HG02840 (cell line): ENCODE measurements around the gene FMC1.
"Not testable (repeated sequence)": the region's sequence is repeated elsewhere in the genome, so short reads cannot be mapped to it uniquely, and the experiment has no call there.

ENCODE experiments used
- ATAC-seq: cut with Tn5 transposase; IDR thresholded peaks from one replicate; pipeline ENCODE4 v1.9.1; 2021; ENCODE audit warnings: mild to moderate bottlenecking, moderate library complexity, moderate number of reproducible peaks; ENCODE audit not compliant: unreplicated experiment, low FRiP score

The FMC1 gene

DNA sequence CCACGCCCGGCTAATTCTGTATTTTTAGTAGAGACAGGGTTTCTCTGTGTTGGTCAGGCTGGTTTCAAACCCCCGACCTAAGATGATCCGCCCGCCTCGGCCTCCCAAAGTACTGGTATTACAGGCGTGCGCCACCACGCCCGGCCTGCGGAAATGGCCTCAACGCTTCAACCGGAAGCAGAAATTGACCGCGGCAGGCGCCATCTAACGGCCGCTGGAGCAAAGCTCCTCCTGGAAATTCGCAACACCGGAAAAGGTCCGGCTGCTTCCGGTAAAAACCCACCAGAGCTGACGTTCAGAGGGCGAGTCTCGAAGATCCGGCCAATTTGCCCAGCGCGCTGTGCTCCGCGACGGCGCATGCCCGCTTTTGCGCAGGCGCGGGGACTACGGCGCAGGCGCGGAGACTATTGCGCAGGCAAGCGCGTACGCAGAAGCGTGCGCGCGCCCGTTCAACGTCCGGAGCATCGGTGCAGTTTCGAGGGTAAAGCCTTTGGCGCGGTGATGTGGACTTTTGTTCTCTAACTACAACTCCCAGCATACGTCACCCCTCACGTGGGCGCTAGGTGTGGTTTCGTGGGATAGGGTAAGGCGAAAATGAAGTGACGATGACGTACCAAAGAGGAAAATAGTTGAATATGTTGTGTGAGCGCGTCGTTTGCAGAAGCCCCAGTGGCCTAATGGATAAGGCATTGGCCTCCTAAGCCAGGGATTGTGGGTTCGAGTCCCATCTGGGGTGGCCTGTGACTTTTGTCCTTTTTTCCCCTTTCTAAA is 915 bp upstream of the FMC1 start:
- peak; percentile 89 for ATAC-seq

GRCh38 chr7:139340808-139341057 is 404 bp upstream of the FMC1 start:
- no peak for ATAC-seq

GRCh38 chr7:139341776-139342226 is 664 bp downstream of the FMC1 start:
- ATAC-seq = no peak

- ATAC-seq = no peak
Measured at GRCh38 chr7:139345042-139345441, 3.9 kb downstream of the FMC1 start.

- no peak for ATAC-seq
Measured at GRCh38 chr7:139351027-139351426, 9.9 kb downstream of the FMC1 start.

DNA sequence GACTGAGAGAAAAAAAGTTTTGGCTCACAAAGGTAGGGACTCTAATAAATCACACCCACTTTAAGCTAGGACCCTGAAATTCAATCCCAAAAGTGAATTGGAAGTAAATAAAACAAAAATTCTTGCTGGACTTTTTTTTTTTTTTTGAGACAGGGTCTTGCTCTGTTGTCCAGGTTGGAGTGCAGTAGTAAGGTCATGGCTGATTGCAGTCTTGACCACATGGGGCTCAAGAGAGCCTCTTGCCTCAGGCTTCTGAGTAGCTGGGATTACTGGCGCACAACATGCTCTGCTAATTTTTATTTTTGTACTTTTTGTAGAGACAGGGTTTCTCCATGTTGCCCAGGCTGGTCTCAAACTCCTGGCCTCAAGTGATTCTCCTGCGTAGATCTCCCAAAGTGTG is 13.6 kb downstream of the FMC1 start:
- no peak for ATAC-seq

- ATAC-seq = no peak
Measured at GRCh38 chr7:139355320-139355719, 14.2 kb downstream of the FMC1 start.

- not testable (repeated sequence) for ATAC-seq
Measured at GRCh38 chr7:139357729-139358506, 16.8 kb downstream of the FMC1 start.

DNA sequence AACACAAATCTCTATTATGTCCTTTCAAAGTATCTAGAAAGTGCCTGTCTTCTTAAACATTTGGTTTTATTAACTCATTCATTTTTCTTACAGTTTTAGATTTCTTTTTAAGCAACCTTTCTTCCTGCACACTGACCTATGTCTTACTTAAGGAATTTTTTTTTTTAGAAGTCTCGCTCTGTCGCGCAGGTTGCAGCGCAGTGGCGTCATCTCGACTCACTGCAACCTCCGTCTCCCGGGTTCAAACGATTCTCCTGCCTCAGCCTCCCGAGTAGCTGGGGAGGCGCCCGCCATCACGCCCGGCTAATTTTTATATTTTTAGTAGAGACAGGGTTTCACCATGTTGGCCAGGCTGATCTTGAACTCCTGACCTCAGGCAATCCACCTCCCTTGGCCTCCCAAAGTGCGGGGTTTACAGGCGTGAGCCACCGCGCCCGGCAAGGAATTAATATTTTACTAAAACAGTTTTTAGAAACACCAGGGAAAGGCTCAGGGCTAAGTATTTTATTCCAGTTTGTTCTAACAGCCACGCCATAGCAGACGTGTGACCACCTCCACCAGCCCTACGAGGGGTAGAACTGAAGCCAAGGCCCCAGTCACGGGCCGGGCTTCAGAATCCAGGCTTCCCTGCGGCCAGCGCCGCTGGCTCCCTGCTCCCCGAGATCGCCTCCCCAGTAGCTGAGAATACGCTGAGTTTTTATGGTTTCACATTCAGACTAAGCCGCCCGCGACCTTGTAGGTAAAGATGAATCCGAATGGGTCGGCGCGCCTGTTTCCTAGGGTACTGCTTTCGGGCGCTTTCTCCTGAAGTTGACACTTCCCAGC is 17.6 kb downstream of the FMC1 start:
- peak; percentile 18 for ATAC-seq

GRCh38 chr7:139359366-139360209 is 18.5 kb downstream of the FMC1 start, which contains the start of gene LUC7L2:
LUC7L2 (plus strand) TSS chr7:139359894; CDS start chr7:139360262, 368 bp downstream.
- peak; percentile 67 for ATAC-seq

GRCh38 chr7:139360210-139360947 is 19.2 kb downstream of the FMC1 start:
- ATAC-seq = peak; percentile 62

DNA sequence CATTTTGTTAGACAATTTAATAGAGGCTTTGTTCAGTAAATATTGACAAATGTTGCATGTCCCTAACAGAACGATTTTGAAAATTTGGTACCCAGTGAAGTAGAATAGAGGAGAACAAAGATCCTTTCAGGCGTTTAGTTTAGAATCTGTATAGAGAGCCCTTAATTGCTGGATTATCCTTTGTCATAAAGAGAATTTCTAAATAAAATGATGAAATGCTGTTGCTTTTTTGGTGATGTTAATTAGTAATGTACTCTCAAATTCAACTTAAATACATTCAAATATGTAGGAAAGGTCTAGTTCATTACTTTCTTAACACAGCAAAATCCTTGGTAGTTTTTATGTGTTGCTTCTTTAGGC is 19.8 kb downstream of the FMC1 start:
- ATAC-seq = no peak

- ATAC-seq = no peak
Measured at GRCh38 chr7:139361523-139361922, 20.4 kb downstream of the FMC1 start.

DNA sequence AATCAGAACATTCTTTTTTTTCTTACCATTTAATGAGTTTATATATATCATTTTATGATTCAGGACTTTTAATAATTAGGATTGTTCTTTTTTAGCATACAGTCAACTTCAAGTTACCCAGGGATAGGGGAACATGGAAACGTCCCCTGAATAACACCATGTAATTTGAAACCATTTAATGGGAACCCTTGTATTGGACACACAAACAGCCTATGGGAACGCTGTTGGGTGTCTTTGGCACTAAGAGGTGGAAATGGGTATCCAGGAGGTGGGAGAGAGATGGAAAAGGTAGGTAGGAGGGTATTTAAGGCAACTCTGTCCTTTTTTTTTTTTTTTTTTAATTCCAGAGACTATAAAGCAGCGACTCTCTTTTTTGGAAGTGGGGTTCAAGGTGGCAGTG is 21.2 kb downstream of the FMC1 start:
- no peak for ATAC-seq

DNA sequence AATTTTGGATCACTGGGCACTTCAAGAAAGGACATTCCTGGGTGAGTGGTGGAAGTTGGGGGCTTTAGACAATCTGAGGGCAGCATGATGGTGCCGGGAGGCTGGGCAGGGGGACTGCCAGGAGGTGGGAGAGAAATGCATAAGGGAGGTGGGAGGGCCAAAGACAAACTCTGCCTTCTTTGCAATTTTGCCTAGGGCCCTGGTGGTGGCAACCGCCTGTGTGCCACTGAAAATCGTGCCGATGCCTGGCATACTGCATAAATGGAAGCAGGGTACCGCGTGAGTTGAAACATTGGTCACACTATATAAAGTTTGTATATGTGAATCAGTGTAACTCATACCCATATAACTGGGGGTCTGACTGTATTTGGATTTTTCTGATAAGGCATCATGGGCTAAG is 21.8 kb downstream of the FMC1 start:
- ATAC-seq = no peak

GRCh38 chr7:139365336-139365735 is 24.2 kb downstream of the FMC1 start:
- ATAC-seq = no peak

GRCh38 chr7:139366400-139366799 is 25.3 kb downstream of the FMC1 start:
- no peak for ATAC-seq

DNA sequence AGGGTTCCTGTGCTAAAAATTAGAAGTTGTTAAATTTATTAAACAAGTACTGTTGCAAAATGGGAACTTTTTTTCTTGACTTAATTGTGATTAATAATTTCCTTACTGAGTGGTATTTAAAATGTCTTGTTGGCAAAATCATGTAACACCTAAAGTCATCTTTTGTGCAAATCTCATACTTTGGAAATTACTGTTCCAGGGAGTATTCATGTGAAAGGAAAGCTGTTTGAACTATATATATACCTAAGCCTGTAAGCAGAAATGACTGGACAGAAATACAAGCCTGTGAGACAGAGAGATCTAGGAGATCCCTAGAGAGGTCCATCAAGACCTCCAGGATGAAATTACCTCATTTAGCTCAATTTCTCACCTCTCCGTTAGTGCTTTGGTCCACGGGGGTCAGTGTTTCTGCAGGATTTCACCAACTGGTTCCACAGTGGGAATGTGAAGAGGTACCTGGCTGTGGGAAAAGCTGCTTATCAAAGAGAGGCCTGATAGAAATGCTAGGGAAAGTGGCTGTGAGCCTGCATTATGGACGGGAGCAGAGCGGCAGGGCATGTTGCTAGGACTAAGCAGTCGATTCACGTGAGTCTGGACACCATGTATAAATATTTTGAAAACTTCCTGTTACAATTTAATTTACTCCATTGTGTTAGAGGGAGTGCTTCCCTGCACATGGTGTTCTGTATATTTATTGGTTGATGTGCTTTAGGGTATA is 26.5 kb downstream of the FMC1 start:
- no peak for ATAC-seq
